ENCODE measurements around the gene MMP2. TPM values are rescaled to one million over a fixed set of nuclear protein-coding genes. Genes with fewer than 3 reads are reported as not detected.

MMP2 gene
- total and polyA plus RNA-seq, 2 of the 8 experiments (the other 6 are each of a cell fraction or from before 2014, with no cell fraction given) = 33.6 to 58.2 TPM

GRCh38 chr16:55465077-55465896 lies 13.7 kb upstream of the MMP2 start:
- Histone ChIP-seq H4K20me1 (replicated peaks in 1 of 2; ENCODE audit: control insufficient read depth in 1 of 2, insufficient read depth in 2 of 2, low read length in 2 of 2) (no peaks in the 10 kb centered on the region), H3K23ac (ENCODE audit: insufficient read length) (no peak overlapping the region), H3K4me2 (ENCODE audit: insufficient read depth in 1 of 2, low read depth in 2 of 2, low read length in 2 of 2) (0 out of 4 replicates have a peak overlapping the region, but pooled peaks of 1 of the 2 experiments have one; percentile 12), H3K56ac (replicated peaks; ENCODE audit: insufficient read length, low read depth, low read length) (no peak overlapping the region), H2BK20ac (ENCODE audit: low read length) (no peak overlapping the region), H3K23me2 (ENCODE audit: low read depth, low read length) (no peaks in the 10 kb centered on the region), H3K9me3 (ENCODE audit: insufficient read depth in 2 of 2, low read depth in 1 of 2, low read length in 1 of 2) (no peaks in the 10 kb centered on the region), H3K27me3 (replicated peaks in 1 of 4; ENCODE audit: control insufficient read depth in 3 of 4, extremely low read depth in 1 of 4, insufficient read depth in 3 of 4, low read length in 3 of 4) (peaks cover 0 to 1% (median 0%) of the 10 kb centered on the region in 4 experiments; a peak in 3 of 7 replicates), H3K79me1 (ENCODE audit: low read depth, low read length) (no peaks in the 10 kb centered on the region), H3K27ac (ENCODE audit: low read depth, low read length) (no peak overlapping the region), H4K91ac (replicated peaks; ENCODE audit: insufficient read length, low read length) (no peak overlapping the region), H2AK5ac (ENCODE audit: low read depth, low read length) (no peak overlapping the region), H3K4me3 (ENCODE audit: extremely low read depth in 1 of 4, insufficient read depth in 2 of 4, low read depth in 3 of 4, low read length in 4 of 4) (no peak overlapping the region), H3K18ac (ENCODE audit: extremely low read depth, low read length) (no peak overlapping the region), H4K5ac (ENCODE audit: insufficient read length, low read depth, low read length) (no peak overlapping the region), H2BK15ac (ENCODE audit: low read length) (no peak overlapping the region), H2BK5ac (ENCODE audit: low read depth, low read length) (no peak overlapping the region), H2BK12ac (ENCODE audit: low read depth, low read length) (no peak overlapping the region), H2BK120ac (replicated peaks; ENCODE audit: low read depth, low read length) (no peak overlapping the region), H3K79me2 (ENCODE audit: control insufficient read depth in 1 of 2, insufficient read depth in 2 of 2, low read length in 2 of 2) (no peaks in the 10 kb centered on the region), H3K9ac (replicated peaks in 1 of 4; ENCODE audit: extremely low read depth in 1 of 4, low read depth in 3 of 4, low read length in 3 of 4) (no peak overlapping the region), H3K4me1 (replicated peaks in 1 of 4; ENCODE audit: control insufficient read depth in 3 of 4, insufficient read depth in 4 of 4, low read length in 3 of 4) (no peaks in the 10 kb centered on the region), H4K8ac (ENCODE audit: extremely low read depth, insufficient read depth, low read length) (no peak overlapping the region), H2AFZ (ENCODE audit: low read length) (no peak overlapping the region), H3K14ac (ENCODE audit: insufficient read length) (no peak overlapping the region), H3K4ac (replicated peaks; ENCODE audit: insufficient read length, low read depth, low read length) (no peak overlapping the region), H3K36me3 (ENCODE audit: control insufficient read depth in 2 of 4, insufficient read depth in 4 of 4, low read length in 3 of 4) (no peaks in the 10 kb centered on the region)
- CTCF ChIA-PET (ENCODE audit: partially characterized antibody) = interaction anchor here (0.6 to 19.1 kb wide), 86 partner anchors 9 to 1618 kb away, joined by 3 to 446 read pairs (median 5); partner anchors contain the start of genes CAPNS2, CES1 and SLC6A2
- POLR2A ChIA-PET (ENCODE audit: partially characterized antibody) = interaction anchor here (1.8 kb wide), 1 partner anchor 15 kb away, joined by 4 read pairs; no protein-coding TSS in a partner anchor
- 39% methylated on average over 19 of the region's 19 CpGs; no CpG with 5 or more reads in 1 of the 2 experiments for WGBS, 2 experiments (ENCODE audit: extremely low coverage in 1 of 2, insufficient coverage in 1 of 2, insufficient read length in 1 of 2, insufficient replicate concordance in 2 of 2, low coverage in 1 of 2, low lambda C conversion rate in 2 of 2, missing lambda C conversion rate in 1 of 2)
- DNase-seq (ENCODE audit: low read depth in 1 of 2, low spot score in 2 of 2) (peak; percentile 84 to 98), FAIRE-seq (peak; percentile 90)
- no peak for TF ChIP-seq FOSL1 (IDR thresholded peaks at IDR 0.05; ENCODE audit: insufficient read depth, low read depth, low read length)
- no peak for TF ChIP-seq SP1 (IDR thresholded peaks at IDR 0.05; ENCODE audit: low read depth, low read length)
- no peak for TF ChIP-seq CHD1 (IDR thresholded peaks at IDR 0.05; ENCODE audit: low read depth, low read length)
- TF ChIP-seq ATF2 (IDR thresholded peaks at IDR 0.05; ENCODE audit: low read length) = no peak
- peak; percentile 100 for TF ChIP-seq RAD21 (IDR thresholded peaks at IDR 0.05 in 1 of 2, conservative IDR thresholded peaks at IDR 0.05 in 1 of 2; ENCODE audit: low read depth in 2 of 2, low read length in 2 of 2)
- TF ChIP-seq ATF3 (IDR thresholded peaks at IDR 0.05; ENCODE audit: insufficient read depth, low read depth, low read length) = peak; percentile 39; the same call in 1 of the 2 replicates
